Measurements from ENCODE around the gene LGI1. TPM values are rescaled to one million over a fixed set of nuclear protein-coding genes. Genes with fewer than 3 reads are reported as not detected.

The LGI1 gene
- total and polyA plus RNA-seq, 10 donors: 0.16 TPM; not detected in 9

DNA sequence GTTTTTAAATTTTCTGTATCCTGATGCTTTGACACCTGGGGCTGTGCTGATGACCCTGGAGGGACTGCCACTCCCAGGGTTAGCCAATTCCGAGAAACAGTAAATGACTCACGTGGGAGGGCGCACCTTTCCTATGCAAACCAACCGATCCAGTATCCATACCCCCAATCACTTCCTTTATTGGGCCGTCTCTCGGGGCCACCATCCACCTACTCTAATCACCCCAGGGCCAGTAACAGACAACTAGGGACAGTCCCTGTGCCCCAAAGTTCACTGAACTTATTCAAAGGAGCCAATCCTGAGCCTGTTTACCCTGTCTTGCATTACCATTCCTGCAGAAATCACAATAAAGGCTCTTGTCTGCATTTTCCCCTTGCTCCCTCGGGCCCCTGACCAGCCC, 6.6 kb upstream of the LGI1 start:
- DNase-seq: no peak
- H3K27ac ChIP-seq: no peak overlapping the region
- no peaks in the 10 kb centered on the region for H3K36me3 ChIP-seq
- intact Hi-C loops (cut with DNase I; ENCODE audit: low total_unique reads): no loop called here
- H3K4me1 ChIP-seq: peaks cover 3 to 12% (median 5%) of the 10 kb centered on the region in 6 donors
- TF ChIP-seq POLR2AphosphoS5 (IDR thresholded peaks at IDR 0.05) (no peak), POLR2A (IDR thresholded peaks at IDR 0.05) (no peak)
- TF ChIP-seq, protein P1, sequence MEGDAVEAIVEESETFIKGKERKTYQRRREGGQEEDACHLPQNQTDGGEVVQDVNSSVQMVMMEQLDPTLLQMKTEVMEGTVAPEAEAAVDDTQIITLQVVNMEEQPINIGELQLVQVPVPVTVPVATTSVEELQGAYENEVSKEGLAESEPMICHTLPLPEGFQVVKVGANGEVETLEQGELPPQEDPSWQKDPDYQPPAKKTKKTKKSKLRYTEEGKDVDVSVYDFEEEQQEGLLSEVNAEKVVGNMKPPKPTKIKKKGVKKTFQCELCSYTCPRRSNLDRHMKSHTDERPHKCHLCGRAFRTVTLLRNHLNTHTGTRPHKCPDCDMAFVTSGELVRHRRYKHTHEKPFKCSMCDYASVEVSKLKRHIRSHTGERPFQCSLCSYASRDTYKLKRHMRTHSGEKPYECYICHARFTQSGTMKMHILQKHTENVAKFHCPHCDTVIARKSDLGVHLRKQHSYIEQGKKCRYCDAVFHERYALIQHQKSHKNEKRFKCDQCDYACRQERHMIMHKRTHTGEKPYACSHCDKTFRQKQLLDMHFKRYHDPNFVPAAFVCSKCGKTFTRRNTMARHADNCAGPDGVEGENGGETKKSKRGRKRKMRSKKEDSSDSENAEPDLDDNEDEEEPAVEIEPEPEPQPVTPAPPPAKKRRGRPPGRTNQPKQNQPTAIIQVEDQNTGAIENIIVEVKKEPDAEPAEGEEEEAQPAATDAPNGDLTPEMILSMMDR (IDR thresholded peaks at IDR 0.05 in 8 of 11, conservative IDR thresholded peaks at IDR 0.05 in 3 of 11): no peak
- H3K9me3 ChIP-seq: no peaks in the 10 kb centered on the region
- H3K27me3 ChIP-seq (replicated peaks in 1 of 7): peaks cover 0 to 16% (median 0%) of the 10 kb centered on the region in 7 donors
- 46 to 64% (median 53%) methylated on average over 6 to 7 of the region's 7 CpGs for WGBS, 5 donors
- no peak overlapping the region for H3K4me3 ChIP-seq

- H3K36me3 ChIP-seq: no peaks in the 10 kb centered on the region
- no peak overlapping the region for H3K27ac ChIP-seq
- H3K9me3 ChIP-seq: no peaks in the 10 kb centered on the region
- peaks cover 0 to 22% (median 3%) of the 10 kb centered on the region in 7 donors for H3K27me3 ChIP-seq (replicated peaks in 1 of 7)
- 4 to 13% (median 5%) methylated on average over 5 of the region's 5 CpGs for WGBS, 5 donors
- H3K4me1 ChIP-seq: peaks cover 3 to 10% (median 3%) of the 10 kb centered on the region in 6 donors
- no peak for DNase-seq
- intact Hi-C loops (cut with DNase I; ENCODE audit: low total_unique reads): no loop called here
- H3K4me3 ChIP-seq: peak overlapping the region in 2 of 8 donors; percentile 13 to 55
- TF ChIP-seq, protein P1 (IDR thresholded peaks at IDR 0.05 in 8 of 11, conservative IDR thresholded peaks at IDR 0.05 in 3 of 11): no peak
- TF ChIP-seq POLR2AphosphoS5 (IDR thresholded peaks at IDR 0.05) (no peak), POLR2A (IDR thresholded peaks at IDR 0.05) (no peak)
Measured at GRCh38 chr10:93751832-93752231, 5.9 kb upstream of the LGI1 start.

DNA sequence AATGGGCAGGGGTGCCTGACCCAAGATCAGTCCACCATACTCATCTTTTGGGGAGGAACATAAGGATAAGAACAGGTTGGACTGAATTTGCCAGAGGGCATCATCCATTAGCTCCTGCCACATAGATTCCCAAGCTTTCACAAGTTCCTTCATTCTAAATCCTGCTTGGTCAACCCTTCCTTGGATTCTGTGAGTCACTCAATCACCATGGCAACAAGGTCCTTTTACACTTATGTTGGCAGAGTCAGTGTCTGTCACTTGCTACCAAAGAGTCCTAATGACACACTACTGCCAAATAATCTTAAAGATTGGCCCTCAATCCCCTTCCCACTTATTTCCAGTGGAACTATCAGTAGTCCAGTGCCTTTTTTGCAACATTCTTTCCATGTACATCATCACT, 5.0 kb upstream of the LGI1 start:
- H3K4me1 ChIP-seq: peaks cover under 1 to 8% (median 4%) of the 10 kb centered on the region in 6 donors
- intact Hi-C loops (cut with DNase I; ENCODE audit: low total_unique reads): no loop called here
- no peaks in the 10 kb centered on the region for H3K36me3 ChIP-seq
- H3K4me3 ChIP-seq: no peak overlapping the region
- no peaks in the 10 kb centered on the region for H3K9me3 ChIP-seq
- H3K27ac ChIP-seq: no peak overlapping the region
- H3K27me3 ChIP-seq (replicated peaks in 1 of 7): peaks cover 0 to 31% (median 3%) of the 10 kb centered on the region in 7 donors
- no peak for TF ChIP-seq POLR2A (IDR thresholded peaks at IDR 0.05)
- TF ChIP-seq POLR2AphosphoS5 (IDR thresholded peaks at IDR 0.05): no peak
- TF ChIP-seq, protein P1 (IDR thresholded peaks at IDR 0.05 in 8 of 11, conservative IDR thresholded peaks at IDR 0.05 in 3 of 11): no peak
- DNase-seq: no peak

DNA sequence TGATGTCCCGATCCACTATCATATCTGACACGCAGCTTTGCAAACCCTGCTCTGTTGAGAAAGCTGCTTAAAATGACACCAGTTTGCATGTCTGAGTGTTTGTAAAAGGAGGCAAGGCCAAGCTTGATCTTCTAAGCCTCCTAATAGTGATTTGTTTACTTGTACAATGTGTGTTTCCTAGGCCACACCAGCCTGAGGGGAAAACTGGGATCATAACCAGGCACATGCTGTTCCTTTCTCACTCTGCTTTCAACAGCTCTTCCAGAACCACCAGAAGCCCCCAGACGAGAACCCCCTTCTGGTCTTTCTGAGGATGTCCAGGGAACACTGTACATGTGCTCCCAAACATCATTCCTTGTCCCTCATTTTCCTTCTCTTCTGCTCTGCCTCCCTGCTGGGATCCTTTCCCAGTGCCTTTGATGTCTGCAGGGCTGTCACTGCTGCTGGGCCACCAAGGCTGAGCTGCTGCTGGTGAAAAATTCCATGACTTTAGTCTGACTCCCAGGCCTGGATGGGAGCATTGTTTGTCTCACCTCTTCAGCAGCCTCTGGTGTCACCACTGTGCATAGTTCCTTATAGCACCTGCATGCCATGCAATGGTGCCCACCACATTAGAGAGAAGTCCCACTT, 4.0 kb upstream of the LGI1 start:
- Histone ChIP-seq H3K27me3 (replicated peaks in 1 of 7) (peaks cover 0 to 41% (median 3%) of the 10 kb centered on the region in 7 donors), H3K4me1 (peaks cover 3 to 15% (median 5%) of the 10 kb centered on the region in 6 donors), H3K27ac (no peak overlapping the region), H3K4me3 (no peak overlapping the region), H3K9me3 (no peaks in the 10 kb centered on the region), H3K36me3 (no peaks in the 10 kb centered on the region)
- 80 to 90% (median 88%) methylated on average over 3 of the region's 3 CpGs for WGBS, 5 donors
- intact Hi-C loops (cut with DNase I; ENCODE audit: low total_unique reads): no loop called here
- DNase-seq: no peak
- TF ChIP-seq, protein P1 (IDR thresholded peaks at IDR 0.05 in 8 of 11, conservative IDR thresholded peaks at IDR 0.05 in 3 of 11): no peak
